Keratinocyte (primary cell): Measurements from ENCODE around the gene SCN8A. TPM values are rescaled to one million over a fixed set of nuclear protein-coding genes. Genes with fewer than 3 reads are reported as not detected.

ENCODE experiments used
- DNase-seq: peaks from one replicate; pipeline ENCODE4 v3.0.0-alpha.2; 2011; ENCODE audit warnings: low read depth, missing footprints, low spot score
- FAIRE-seq: peaks from 2 replicates; lab custom pipeline; 2011; peaks lifted over from hg19 to GRCh38; lab: Jason Lieb, UNC
- H2AFZ ChIP-seq: 2 replicates; pipeline ENCODE4 v1.6.0; 2012; ENCODE audit warnings: low read length, control low read depth, inconsistent platforms; ENCODE audit not compliant: control insufficient read depth
- H3K27ac ChIP-seq: 2 replicates; pipeline ENCODE4 v1.5.1; 2011; ENCODE audit warnings: low read length; ENCODE audit not compliant: control insufficient read depth, insufficient read depth
- H3K27me3 ChIP-seq: 3 replicates; pipeline ENCODE4 v1.6.0; 2011; ENCODE audit warnings: low read length; ENCODE audit not compliant: control insufficient read depth, insufficient read depth; ENCODE audit errors: extremely low read depth
- H3K36me3 ChIP-seq, 2 experiments: 2 replicates in 1 of 2; 3 replicates in 1 of 2; pipeline ENCODE4 v1.5.1; 2011; ENCODE audit warnings: low read length in 2 of 2, mild to moderate bottlenecking in 1 of 2; ENCODE audit not compliant: control insufficient read depth in 2 of 2, insufficient read depth in 2 of 2; ENCODE audit errors: extremely low read depth in 1 of 2
- H3K4me1 ChIP-seq: 3 replicates; pipeline ENCODE4 v1.5.1; 2011; ENCODE audit warnings: low read length; ENCODE audit not compliant: control insufficient read depth, insufficient read depth; ENCODE audit errors: extremely low read depth
- H3K4me2 ChIP-seq: 3 replicates; pipeline ENCODE4 v1.6.0; 2011; ENCODE audit warnings: low read depth, low read length; ENCODE audit not compliant: control insufficient read depth, insufficient read depth; ENCODE audit errors: extremely low read depth
- H3K4me3 ChIP-seq, 3 experiments: fragments of 200-600 bp in 1 of 3; sonication (generic) in 1 of 3; 2 replicates in 2 of 3; 3 replicates in 1 of 3; pipeline ENCODE4 v1.5.1; 2011 to 2016; ENCODE audit warnings: low read length in 3 of 3, mild to moderate bottlenecking in 3 of 3, control low read depth in 2 of 3, inconsistent platforms in 1 of 3, low read depth in 1 of 3, mixed read lengths in 1 of 3, mixed run types in 1 of 3, moderate library complexity in 1 of 3; ENCODE audit not compliant: control insufficient read depth in 2 of 3, insufficient read depth in 2 of 3; ENCODE audit errors: extremely low read depth in 1 of 3
- H3K79me2 ChIP-seq: 2 replicates; pipeline ENCODE4 v1.6.0; 2012; ENCODE audit warnings: low read length; ENCODE audit not compliant: control insufficient read depth, insufficient read depth
- H3K9ac ChIP-seq: 3 replicates; pipeline ENCODE4 v1.6.0; 2011; ENCODE audit warnings: low read length; ENCODE audit not compliant: control insufficient read depth, insufficient read depth; ENCODE audit errors: extremely low read depth
- H3K9me1 ChIP-seq: 3 replicates; pipeline ENCODE4 v1.6.0; 2011; ENCODE audit warnings: low read length; ENCODE audit not compliant: control insufficient read depth, insufficient read depth; ENCODE audit errors: extremely low read depth
- H3K9me3 ChIP-seq: 2 replicates; pipeline ENCODE4 v1.5.1; 2012; ENCODE audit warnings: low read depth, low read length; ENCODE audit not compliant: control insufficient read depth
- H4K20me1 ChIP-seq: 3 replicates; pipeline ENCODE4 v1.6.0; 2011; ENCODE audit warnings: low read length; ENCODE audit not compliant: control insufficient read depth, insufficient read depth; ENCODE audit errors: extremely low read depth
- CTCF ChIP-seq, 3 experiments: IDR thresholded peaks in 1 of 3; conservative IDR thresholded peaks in 1 of 3; optimal IDR thresholded peaks in 1 of 3; 2 replicates in 2 of 3; 3 replicates in 1 of 3; pipeline versions ENCODE3 to v1.5.1; 2011; ENCODE audit warnings: low read length in 3 of 3, mild to moderate bottlenecking in 3 of 3, moderate library complexity in 2 of 3, control low read depth in 1 of 3, inconsistent platforms in 1 of 3; ENCODE audit not compliant: insufficient read depth in 2 of 3; ENCODE audit errors: extremely low read depth in 1 of 3
- EZH2 ChIP-seq: IDR thresholded peaks from one replicate; pipeline ENCODE4 v1.6.1; 2012; ENCODE audit warnings: inconsistent platforms, mild to moderate bottlenecking, low read length, moderate library complexity
- dilution Hi-C: fragments of 300-500 bp; cut with MboI; formaldehyde crosslinking; loops from one replicate; pipeline ENCODE4 v1.7.0; 2020; ENCODE audit warnings: low sequenced_read_pairs; ENCODE audit not compliant: extremely low pct_ligation_motif_present
- polyA plus RNA-seq, 5 experiments: library from polyadenylated mRNA; depleted of rRNA in 3 of 5; stranded (reverse) in 3 of 5; stranded (forward) in 1 of 5; unstranded in 1 of 5; fragments of >200 nt; gene quantifications; 1 replicate in 1 of 5; 2 replicates in 3 of 5; 3 replicates in 1 of 5; pipeline versions ENCODE4 v1.2.1 to v1.2.3, GENCODE V29; 2011 to 2012; ENCODE audit warnings: missing spikeins in 2 of 5, low read depth in 1 of 5, low replicate concordance in 1 of 5

The SCN8A gene
- polyA plus RNA-seq, 1 donor (not counting 4 experiments of a cell fraction or from before 2014, with no cell fraction given) = 1.1 TPM

- H3K9ac ChIP-seq = no peak overlapping the region
- DNase-seq (no peak), FAIRE-seq (no peak)
- no peak overlapping the region for H3K4me3 ChIP-seq
- H3K36me3 ChIP-seq = no peaks in the 10 kb centered on the region
- dilution Hi-C loops = no loop called here
- no peaks in the 10 kb centered on the region for H3K79me2 ChIP-seq
- H3K9me1 ChIP-seq = no peaks in the 10 kb centered on the region
- TF ChIP-seq CTCF (optimal IDR thresholded peaks at IDR 0.05 in 1 of 3, IDR thresholded peaks at IDR 0.05 in 1 of 3, conservative IDR thresholded peaks at IDR 0.05 in 1 of 3; ENCODE audit: extremely low read depth in 1 of 3, insufficient read depth in 2 of 3, low read length in 3 of 3) = no peak
- TF ChIP-seq EZH2 = no peak
- no peaks in the 10 kb centered on the region for H3K27me3 ChIP-seq
- H2AFZ ChIP-seq = no peak overlapping the region
- no peaks in the 10 kb centered on the region for H3K4me1 ChIP-seq
- H3K4me2 ChIP-seq = no peak overlapping the region
- H4K20me1 ChIP-seq = no peaks in the 10 kb centered on the region
- no peak overlapping the region for H3K27ac ChIP-seq
- H3K9me3 ChIP-seq = no peaks in the 10 kb centered on the region
Measured at GRCh38 chr12:51705450-51705849, 114.4 kb downstream of the SCN8A start.

GRCh38 chr12:51706206-51706605 is 115.2 kb downstream of the SCN8A start:
- Histone ChIP-seq H3K9me1 (no peaks in the 10 kb centered on the region), H3K36me3 (no peaks in the 10 kb centered on the region), H2AFZ (no peak overlapping the region), H3K4me3 (no peak overlapping the region), H3K9me3 (no peaks in the 10 kb centered on the region), H3K27ac (no peak overlapping the region), H3K9ac (no peak overlapping the region), H3K79me2 (no peaks in the 10 kb centered on the region), H3K4me1 (no peaks in the 10 kb centered on the region), H3K4me2 (no peak overlapping the region), H4K20me1 (no peaks in the 10 kb centered on the region), H3K27me3 (no peaks in the 10 kb centered on the region)
- DNase-seq (no peak), FAIRE-seq (no peak)
- TF ChIP-seq CTCF (optimal IDR thresholded peaks at IDR 0.05 in 1 of 3, IDR thresholded peaks at IDR 0.05 in 1 of 3, conservative IDR thresholded peaks at IDR 0.05 in 1 of 3; ENCODE audit: extremely low read depth in 1 of 3, insufficient read depth in 2 of 3, low read length in 3 of 3) = no peak
- no peak for TF ChIP-seq EZH2
- dilution Hi-C loops = no loop called here
